Measurements from ENCODE around the gene ACACA. TPM values are rescaled to one million over a fixed set of nuclear protein-coding genes. Genes with fewer than 3 reads are reported as not detected.

ACACA gene
- polyA plus RNA-seq, 4 donors = 7.0 to 30.0 (median 16.6) TPM

- Histone ChIP-seq H3K4me3 (ENCODE audit: low read depth in 1 of 3, low read length in 3 of 3) (no peak overlapping the region), H3K36me3 (ENCODE audit: control insufficient read depth in 3 of 3, insufficient read depth in 2 of 3, low read depth in 1 of 3, low read length in 3 of 3) (peaks cover 0 to 2% (median 2%) of the 10 kb centered on the region in 3 donors), H3K27me3 (ENCODE audit: control insufficient read depth in 3 of 3, insufficient read depth in 3 of 3, low read length in 3 of 3) (no peaks in the 10 kb centered on the region), H3K9me3 (ENCODE audit: control insufficient read depth in 2 of 2, insufficient read depth in 1 of 2, low read depth in 1 of 2, low read length in 1 of 2) (no peaks in the 10 kb centered on the region), H3K4me1 (ENCODE audit: control insufficient read depth in 3 of 3, insufficient read depth in 2 of 3, low read depth in 1 of 3, low read length in 2 of 3) (no peaks in the 10 kb centered on the region), H3K27ac (ENCODE audit: low read depth in 1 of 3, low read length in 2 of 3) (no peak overlapping the region)
- no peak for DNase-seq
- no peak for FAIRE-seq
- 92 to 97% (median 92%) methylated on average over 2 of the region's 2 CpGs for WGBS, 3 donors
Measured at GRCh38 chr17:37197336-37197735, 209.3 kb downstream of the ACACA start.

- Histone ChIP-seq H3K9me3 (ENCODE audit: control insufficient read depth in 2 of 2, insufficient read depth in 1 of 2, low read depth in 1 of 2, low read length in 1 of 2) (no peaks in the 10 kb centered on the region), H3K4me1 (ENCODE audit: control insufficient read depth in 3 of 3, insufficient read depth in 2 of 3, low read depth in 1 of 3, low read length in 2 of 3) (no peaks in the 10 kb centered on the region), H3K27me3 (ENCODE audit: control insufficient read depth in 3 of 3, insufficient read depth in 3 of 3, low read length in 3 of 3) (no peaks in the 10 kb centered on the region), H3K36me3 (ENCODE audit: control insufficient read depth in 3 of 3, insufficient read depth in 2 of 3, low read depth in 1 of 3, low read length in 3 of 3) (peaks cover 0 to 3% (median 2%) of the 10 kb centered on the region in 3 donors), H3K27ac (ENCODE audit: low read depth in 1 of 3, low read length in 2 of 3) (no peak overlapping the region), H3K4me3 (ENCODE audit: low read depth in 1 of 3, low read length in 3 of 3) (no peak overlapping the region)
- DNase-seq = no peak
- FAIRE-seq = no peak
- 82 to 100% (median 96%) methylated on average over 1 of the region's 1 CpG for WGBS, 3 donors
Measured at GRCh38 chr17:37194208-37194607, 212.4 kb downstream of the ACACA start.

- no peaks in the 10 kb centered on the region for H3K27me3 ChIP-seq (ENCODE audit: control insufficient read depth in 3 of 3, insufficient read depth in 3 of 3, low read length in 3 of 3)
- FAIRE-seq (no peak), DNase-seq (no peak)
- H3K36me3 ChIP-seq (ENCODE audit: control insufficient read depth in 3 of 3, insufficient read depth in 2 of 3, low read depth in 1 of 3, low read length in 3 of 3) = peaks cover 2 to 7% (median 7%) of the 10 kb centered on the region in 3 donors
- no peak overlapping the region for H3K27ac ChIP-seq (ENCODE audit: low read depth in 1 of 3, low read length in 2 of 3)
- H3K4me1 ChIP-seq (ENCODE audit: control insufficient read depth in 3 of 3, insufficient read depth in 2 of 3, low read depth in 1 of 3, low read length in 2 of 3) = no peaks in the 10 kb centered on the region
- no peaks in the 10 kb centered on the region for H3K9me3 ChIP-seq (ENCODE audit: control insufficient read depth in 2 of 2, insufficient read depth in 1 of 2, low read depth in 1 of 2, low read length in 1 of 2)
- H3K4me3 ChIP-seq (ENCODE audit: low read depth in 1 of 3, low read length in 3 of 3) = no peak overlapping the region
- whole genome bisulfite sequencing, 3 donors = 97 to 100% (median 97%) methylated on average over 2 of the region's 2 CpGs
Measured at GRCh38 chr17:37191219-37191618, 215.4 kb downstream of the ACACA start.

- no peak for FAIRE-seq
- Histone ChIP-seq H3K9me3 (ENCODE audit: control insufficient read depth in 2 of 2, insufficient read depth in 1 of 2, low read depth in 1 of 2, low read length in 1 of 2) (no peaks in the 10 kb centered on the region), H3K4me3 (ENCODE audit: low read depth in 1 of 3, low read length in 3 of 3) (no peak overlapping the region), H3K4me1 (ENCODE audit: control insufficient read depth in 3 of 3, insufficient read depth in 2 of 3, low read depth in 1 of 3, low read length in 2 of 3) (no peaks in the 10 kb centered on the region), H3K27me3 (ENCODE audit: control insufficient read depth in 3 of 3, insufficient read depth in 3 of 3, low read length in 3 of 3) (no peaks in the 10 kb centered on the region), H3K27ac (ENCODE audit: low read depth in 1 of 3, low read length in 2 of 3) (no peak overlapping the region), H3K36me3 (ENCODE audit: control insufficient read depth in 3 of 3, insufficient read depth in 2 of 3, low read depth in 1 of 3, low read length in 3 of 3) (peaks cover 2 to 7% (median 7%) of the 10 kb centered on the region in 3 donors)
- no peak for DNase-seq
Measured at GRCh38 chr17:37190493-37190892, 216.1 kb downstream of the ACACA start.

DNA sequence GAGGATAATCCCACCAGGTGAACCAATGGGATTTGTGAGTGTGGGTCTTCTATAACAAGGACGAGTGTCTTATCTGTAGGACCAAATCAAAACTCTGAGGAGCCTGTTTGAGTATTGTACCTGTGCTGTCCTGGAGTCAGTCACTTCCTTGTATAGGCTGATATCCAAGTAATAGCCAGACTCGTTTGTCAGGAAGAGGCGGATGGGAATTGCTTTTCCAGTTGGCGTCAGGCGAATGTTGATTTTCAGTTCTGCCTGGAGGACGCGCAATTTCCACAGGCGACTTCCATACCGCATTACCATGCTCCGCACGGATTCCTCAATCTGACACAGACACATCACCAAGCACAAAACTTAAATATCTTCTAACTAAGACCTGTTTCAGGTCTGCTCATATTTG, 218.5 kb downstream of the ACACA start:
- no peak overlapping the region for H3K4me3 ChIP-seq (ENCODE audit: low read depth in 1 of 3, low read length in 3 of 3)
- H3K4me1 ChIP-seq (ENCODE audit: control insufficient read depth in 3 of 3, insufficient read depth in 2 of 3, low read depth in 1 of 3, low read length in 2 of 3) = no peaks in the 10 kb centered on the region
- FAIRE-seq (no peak), DNase-seq (no peak)
- peaks cover 2 to 12% (median 7%) of the 10 kb centered on the region in 3 donors for H3K36me3 ChIP-seq (ENCODE audit: control insufficient read depth in 3 of 3, insufficient read depth in 2 of 3, low read depth in 1 of 3, low read length in 3 of 3)
- no peaks in the 10 kb centered on the region for H3K27me3 ChIP-seq (ENCODE audit: control insufficient read depth in 3 of 3, insufficient read depth in 3 of 3, low read length in 3 of 3)
- H3K9me3 ChIP-seq (ENCODE audit: control insufficient read depth in 2 of 2, insufficient read depth in 1 of 2, low read depth in 1 of 2, low read length in 1 of 2) = no peaks in the 10 kb centered on the region
- 94 to 96% (median 94%) methylated on average over 11 of the region's 11 CpGs for WGBS, 3 donors
- no peak overlapping the region for H3K27ac ChIP-seq (ENCODE audit: low read depth in 1 of 3, low read length in 2 of 3)

DNA sequence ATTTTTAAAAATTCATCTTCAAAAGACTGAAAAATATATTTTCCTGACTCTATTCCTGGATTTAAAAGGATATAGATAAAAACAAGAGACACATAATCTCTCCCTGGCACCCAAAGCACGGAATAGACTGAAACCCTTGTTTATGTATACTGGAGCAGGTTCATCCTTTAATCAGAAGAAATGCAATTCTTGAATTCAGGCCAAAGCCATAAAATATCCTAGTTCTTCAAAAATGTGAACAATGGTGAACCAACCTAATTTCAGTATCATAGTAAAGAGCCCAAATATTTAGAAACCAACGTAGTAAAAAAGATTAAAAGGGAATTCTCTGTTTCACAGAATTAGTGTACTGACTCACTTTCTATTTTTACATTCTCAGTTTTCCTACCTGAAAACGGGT, 219.4 kb downstream of the ACACA start:
- no peaks in the 10 kb centered on the region for H3K9me3 ChIP-seq (ENCODE audit: control insufficient read depth in 2 of 2, insufficient read depth in 1 of 2, low read depth in 1 of 2, low read length in 1 of 2)
- FAIRE-seq (no peak), DNase-seq (no peak)
- peaks cover 2 to 12% (median 7%) of the 10 kb centered on the region in 3 donors for H3K36me3 ChIP-seq (ENCODE audit: control insufficient read depth in 3 of 3, insufficient read depth in 2 of 3, low read depth in 1 of 3, low read length in 3 of 3)
- no peaks in the 10 kb centered on the region for H3K4me1 ChIP-seq (ENCODE audit: control insufficient read depth in 3 of 3, insufficient read depth in 2 of 3, low read depth in 1 of 3, low read length in 2 of 3)
- WGBS, 3 donors = 78 to 89% (median 89%) methylated on average over 3 of the region's 3 CpGs
- no peak overlapping the region for H3K4me3 ChIP-seq (ENCODE audit: low read depth in 1 of 3, low read length in 3 of 3)
- H3K27me3 ChIP-seq (ENCODE audit: control insufficient read depth in 3 of 3, insufficient read depth in 3 of 3, low read length in 3 of 3) = no peaks in the 10 kb centered on the region
- no peak overlapping the region for H3K27ac ChIP-seq (ENCODE audit: low read depth in 1 of 3, low read length in 2 of 3)

GRCh38 chr17:37182786-37183465, 223.7 kb downstream of the ACACA start:
- Histone ChIP-seq H3K27ac (ENCODE audit: low read depth in 1 of 3, low read length in 2 of 3) (no peak overlapping the region), H3K27me3 (ENCODE audit: control insufficient read depth in 3 of 3, insufficient read depth in 3 of 3, low read length in 3 of 3) (no peaks in the 10 kb centered on the region), H3K9me3 (ENCODE audit: control insufficient read depth in 2 of 2, insufficient read depth in 1 of 2, low read depth in 1 of 2, low read length in 1 of 2) (no peaks in the 10 kb centered on the region), H3K36me3 (ENCODE audit: control insufficient read depth in 3 of 3, insufficient read depth in 2 of 3, low read depth in 1 of 3, low read length in 3 of 3) (peaks cover 9 to 11% (median 10%) of the 10 kb centered on the region in 3 donors), H3K4me1 (ENCODE audit: control insufficient read depth in 3 of 3, insufficient read depth in 2 of 3, low read depth in 1 of 3, low read length in 2 of 3) (no peaks in the 10 kb centered on the region), H3K4me3 (ENCODE audit: low read depth in 1 of 3, low read length in 3 of 3) (no peak overlapping the region)
- FAIRE-seq (no peak), DNase-seq (no peak)
- WGBS, 3 donors = 81 to 87% (median 84%) methylated on average over 6 of the region's 6 CpGs

GRCh38 chr17:37180376-37180775, 226.3 kb downstream of the ACACA start:
- FAIRE-seq (no peak), DNase-seq (no peak)
- WGBS, 3 donors = 94 to 98% (median 95%) methylated on average over 1 of the region's 1 CpG
- Histone ChIP-seq H3K4me1 (ENCODE audit: control insufficient read depth in 3 of 3, insufficient read depth in 2 of 3, low read depth in 1 of 3, low read length in 2 of 3) (no peaks in the 10 kb centered on the region), H3K9me3 (ENCODE audit: control insufficient read depth in 2 of 2, insufficient read depth in 1 of 2, low read depth in 1 of 2, low read length in 1 of 2) (no peaks in the 10 kb centered on the region), H3K4me3 (ENCODE audit: low read depth in 1 of 3, low read length in 3 of 3) (no peak overlapping the region), H3K27me3 (ENCODE audit: control insufficient read depth in 3 of 3, insufficient read depth in 3 of 3, low read length in 3 of 3) (no peaks in the 10 kb centered on the region), H3K36me3 (ENCODE audit: control insufficient read depth in 3 of 3, insufficient read depth in 2 of 3, low read depth in 1 of 3, low read length in 3 of 3) (peaks cover 6 to 9% (median 8%) of the 10 kb centered on the region in 3 donors), H3K27ac (ENCODE audit: low read depth in 1 of 3, low read length in 2 of 3) (no peak overlapping the region)

GRCh38 chr17:37179893-37180292, 226.7 kb downstream of the ACACA start:
- Histone ChIP-seq H3K9me3 (ENCODE audit: control insufficient read depth in 2 of 2, insufficient read depth in 1 of 2, low read depth in 1 of 2, low read length in 1 of 2) (no peaks in the 10 kb centered on the region), H3K27ac (ENCODE audit: low read depth in 1 of 3, low read length in 2 of 3) (no peak overlapping the region), H3K4me3 (ENCODE audit: low read depth in 1 of 3, low read length in 3 of 3) (no peak overlapping the region), H3K36me3 (ENCODE audit: control insufficient read depth in 3 of 3, insufficient read depth in 2 of 3, low read depth in 1 of 3, low read length in 3 of 3) (peaks cover 6 to 9% (median 6%) of the 10 kb centered on the region in 3 donors), H3K27me3 (ENCODE audit: control insufficient read depth in 3 of 3, insufficient read depth in 3 of 3, low read length in 3 of 3) (no peaks in the 10 kb centered on the region), H3K4me1 (ENCODE audit: control insufficient read depth in 3 of 3, insufficient read depth in 2 of 3, low read depth in 1 of 3, low read length in 2 of 3) (no peaks in the 10 kb centered on the region)
- DNase-seq = no peak
- 93 to 97% (median 94%) methylated on average over 1 of the region's 1 CpG for WGBS, 3 donors
- FAIRE-seq = no peak
